HepG2 (cell line): ENCODE results near the gene MAN2A1. TPM values are rescaled to one million over a fixed set of nuclear protein-coding genes. Genes with fewer than 3 reads are reported as not detected.

Experiments used
- ATRX ChIP-seq: sonication (generic); formaldehyde crosslinking; IDR thresholded peaks from 2 replicates; pipeline ENCODE4 v1.4.0; 2020; ENCODE audit warnings: missing genetic modification reagents, borderline replicate concordance
- CERS6 ChIP-seq: sonication (generic); formaldehyde crosslinking; IDR thresholded peaks from 2 replicates; pipeline ENCODE4 v1.5.0; 2020; ENCODE audit warnings: missing genetic modification reagents
- FOSL1 ChIP-seq: sonication (generic); formaldehyde crosslinking; IDR thresholded peaks from 2 replicates; pipeline ENCODE4 v1.9.0; 2021; ENCODE audit warnings: missing genetic modification reagents, borderline replicate concordance
- HOXA5 ChIP-seq: sonication (generic); formaldehyde crosslinking; IDR thresholded peaks from 2 replicates; pipeline ENCODE4 v1.4.0; 2020; ENCODE audit warnings: missing genetic modification reagents
- IRF2 ChIP-seq: IDR thresholded peaks from 2 replicates; pipeline ENCODE4 v1.6.1; 2018; ENCODE audit warnings: missing genetic modification reagents, missing compliant biosample characterization
- LCORL ChIP-seq, 2 experiments: fragments of 450-650 bp in 1 of 2; sonication (generic) in 1 of 2; formaldehyde crosslinking in 1 of 2; IDR thresholded peaks; 2 replicates each; pipeline versions ENCODE4 v1.5.0 to v1.6.1; 2017 to 2020; ENCODE audit warnings: antibody characterized with exemption in 1 of 2, missing genetic modification reagents in 1 of 2
- MAZ ChIP-seq, 2 experiments: sonication (generic) in 1 of 2; formaldehyde crosslinking in 1 of 2; IDR thresholded peaks; 2 replicates each; pipeline versions ENCODE4 v1.5.0 to v1.6.1; 2012 to 2020; ENCODE audit warnings: low read depth in 2 of 2, mild to moderate bottlenecking in 2 of 2, borderline replicate concordance in 1 of 2, improper control_type of control experiment in 1 of 2, low read length in 1 of 2, missing genetic modification reagents in 1 of 2, moderate library complexity in 1 of 2
- THAP9 ChIP-seq: sonication (generic); formaldehyde crosslinking; IDR thresholded peaks from 2 replicates; pipeline ENCODE4; 2020; ENCODE audit warnings: missing genetic modification reagents, mild to moderate bottlenecking, borderline replicate concordance
- ZBTB10 ChIP-seq: sonication (generic); formaldehyde crosslinking; IDR thresholded peaks from 2 replicates; pipeline ENCODE4 v1.4.0; 2020; ENCODE audit warnings: missing genetic modification reagents, borderline replicate concordance
- ZBTB21 ChIP-seq: sonication (generic); formaldehyde crosslinking; IDR thresholded peaks from 2 replicates; pipeline ENCODE4 v1.4.0; 2020; ENCODE audit warnings: missing genetic modification reagents
- ZFX ChIP-seq: sonication (generic); formaldehyde crosslinking; IDR thresholded peaks from 2 replicates; pipeline ENCODE4 v1.4.0; 2020; ENCODE audit warnings: mild to moderate bottlenecking, low read depth, missing genetic modification reagents, moderate library complexity
- ZNF101 ChIP-seq: sonication (generic); formaldehyde crosslinking; IDR thresholded peaks from 2 replicates; pipeline ENCODE4 v1.4.0; 2020; ENCODE audit warnings: mild to moderate bottlenecking, low read depth, missing genetic modification reagents, borderline replicate concordance
- ZNF20 ChIP-seq: sonication (generic); formaldehyde crosslinking; IDR thresholded peaks from 2 replicates; pipeline ENCODE4 v1.4.0; 2020; ENCODE audit warnings: mild to moderate bottlenecking, moderate library complexity, missing genetic modification reagents
- ZNF276 ChIP-seq: sonication (generic); formaldehyde crosslinking; IDR thresholded peaks from 2 replicates; pipeline ENCODE4 v1.4.0; 2020; ENCODE audit warnings: mild to moderate bottlenecking, low read depth, missing genetic modification reagents
- ZNF292 ChIP-seq: sonication (generic); formaldehyde crosslinking; IDR thresholded peaks from 2 replicates; pipeline ENCODE4 v1.8.1; 2022; ENCODE audit warnings: mild to moderate bottlenecking, low read depth, missing genetic modification reagents, borderline replicate concordance
- ZNF580 ChIP-seq: IDR thresholded peaks from 2 replicates; pipeline ENCODE4 v1.6.1; 2016; ENCODE audit warnings: low read depth, borderline replicate concordance
- ZNF784 ChIP-seq: sonication (generic); formaldehyde crosslinking; IDR thresholded peaks from 2 replicates; pipeline ENCODE4 v1.5.1; 2020; ENCODE audit warnings: missing genetic modification reagents, mild to moderate bottlenecking, borderline replicate concordance
- polyA plus RNA-seq, 8 experiments: library from polyadenylated mRNA; depleted of rRNA in 3 of 8; stranded (reverse) in 7 of 8; unstranded in 1 of 8; fragments of >200 nt; fragmentation: Illumina TruSeq in 4 of 8; extraction: Trizol in 4 of 8; gene quantifications; 2 replicates each; pipeline versions ENCODE4 v1.2.1 to v1.2.3, GENCODE V29; 2011 to 2016; ENCODE audit warnings: low read depth in 4 of 8, missing spikeins in 1 of 8, mixed read lengths in 1 of 8; ENCODE audit not compliant: insufficient read depth in 1 of 8
- total RNA-seq, 5 experiments: library from RNA; depleted of rRNA; stranded (reverse); fragments of >200 nt; fragmentation: Illumina TruSeq; extraction: Trizol; gene quantifications; 2 replicates each; pipeline ENCODE4 v1.2.3, GENCODE V29; 2016; ENCODE audit warnings: low read depth in 1 of 5

MAN2A1 gene
- total and polyA plus RNA-seq, 2 of the 13 experiments (the other 11 are each of a cell fraction or from before 2014, with no cell fraction given), result 56.2 to 80.5 TPM

- TF ChIP-seq ZNF784 (CRISPR knock-in tag) (no peak), FOSL1 (CRISPR knock-in tag) (no peak; the same call in 1 of the 2 replicates), ZNF580 (no peak), ATRX (no peak), ZNF292 (CRISPR knock-in tag) (no peak), ZBTB21 (CRISPR knock-in tag) (no peak), CERS6 (no peak), HOXA5 (CRISPR knock-in tag) (peak; percentile 83; the same call in 1 of the 2 replicates), ZNF20 (CRISPR knock-in tag) (no peak), ZFX (peak; percentile 60; the same call in 1 of the 2 replicates), LCORL (IDR thresholded peaks at IDR 0.05) (peak; percentile 24; the same call in 1 of the 2 replicates), LCORL (CRISPR knock-in tag; IDR thresholded peaks at IDR 0.05) (peak; percentile 81), ZBTB10 (CRISPR knock-in tag) (no peak), MAZ (IDR thresholded peaks at IDR 0.05; ENCODE audit: borderline replicate concordance, low read depth, low read length) (no peak), MAZ (CRISPR knock-in tag; IDR thresholded peaks at IDR 0.05; ENCODE audit: low read depth) (no peak), IRF2 (CRISPR knock-in tag) (peak; percentile 43; the same call in 1 of the 2 replicates), THAP9 (CRISPR knock-in tag) (no peak), ZNF101 (CRISPR knock-in tag) (no peak), ZNF276 (CRISPR knock-in tag) (no peak)
These were observed 211.3 kb downstream of the MAN2A1 start (continued) for GRCh38 chr5:109900911-109901627.
